Fibroblast of the aortic adventitia (primary cell): ENCODE measurements around the gene PTGIS. TPM values are rescaled to one million over a fixed set of nuclear protein-coding genes. Genes with fewer than 3 reads are reported as not detected.

ENCODE experiments used
- DNase-seq: peaks from one replicate; pipeline ENCODE4 v3.0.0-alpha.2; 2010; ENCODE audit warnings: low read depth
- H3K4me3 ChIP-seq: 2 replicates; pipeline ENCODE4 v1.5.1; 2011; ENCODE audit warnings: low read depth, mild to moderate bottlenecking, control low read depth, low read length, moderate library complexity
- total RNA-seq: library from RNA; depleted of rRNA; stranded (reverse); fragments of >200 nt; gene quantifications from 2 replicates; pipeline ENCODE4 v1.2.3, GENCODE V29; 2012; ENCODE audit warnings: low replicate concordance
- TF ChIP-seq, protein P1 (sequence below): IDR thresholded peaks from 2 replicates; pipeline ENCODE4 v1.5.1; 2011; ENCODE audit warnings: mild to moderate bottlenecking, low read length, control low read depth, inconsistent platforms; ENCODE audit not compliant: insufficient read depth

Gene PTGIS
- total RNA-seq, 1 donor: 1,011 TPM

DNA sequence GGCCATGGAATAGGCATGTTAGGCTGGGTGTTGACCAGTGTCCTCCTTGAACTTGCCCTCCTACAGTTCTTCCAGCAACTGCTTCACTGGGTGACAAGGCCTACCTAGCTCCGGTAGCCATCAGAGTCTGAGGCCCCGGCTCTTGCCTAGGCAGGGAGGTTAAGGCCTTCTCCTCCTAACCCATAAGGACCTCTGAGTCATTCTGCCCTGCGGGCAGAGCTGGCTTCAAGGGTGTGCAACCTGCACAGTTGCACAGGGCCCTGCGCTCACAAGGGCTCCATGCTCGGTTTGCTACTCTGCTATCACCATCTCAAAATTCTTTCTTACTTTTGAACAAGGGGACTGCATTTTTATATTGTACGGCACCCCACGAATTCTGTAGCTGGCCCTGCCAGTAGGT lies 103.4 kb downstream of the PTGIS start:
- TF ChIP-seq, protein P1, sequence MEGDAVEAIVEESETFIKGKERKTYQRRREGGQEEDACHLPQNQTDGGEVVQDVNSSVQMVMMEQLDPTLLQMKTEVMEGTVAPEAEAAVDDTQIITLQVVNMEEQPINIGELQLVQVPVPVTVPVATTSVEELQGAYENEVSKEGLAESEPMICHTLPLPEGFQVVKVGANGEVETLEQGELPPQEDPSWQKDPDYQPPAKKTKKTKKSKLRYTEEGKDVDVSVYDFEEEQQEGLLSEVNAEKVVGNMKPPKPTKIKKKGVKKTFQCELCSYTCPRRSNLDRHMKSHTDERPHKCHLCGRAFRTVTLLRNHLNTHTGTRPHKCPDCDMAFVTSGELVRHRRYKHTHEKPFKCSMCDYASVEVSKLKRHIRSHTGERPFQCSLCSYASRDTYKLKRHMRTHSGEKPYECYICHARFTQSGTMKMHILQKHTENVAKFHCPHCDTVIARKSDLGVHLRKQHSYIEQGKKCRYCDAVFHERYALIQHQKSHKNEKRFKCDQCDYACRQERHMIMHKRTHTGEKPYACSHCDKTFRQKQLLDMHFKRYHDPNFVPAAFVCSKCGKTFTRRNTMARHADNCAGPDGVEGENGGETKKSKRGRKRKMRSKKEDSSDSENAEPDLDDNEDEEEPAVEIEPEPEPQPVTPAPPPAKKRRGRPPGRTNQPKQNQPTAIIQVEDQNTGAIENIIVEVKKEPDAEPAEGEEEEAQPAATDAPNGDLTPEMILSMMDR: no peak
- no peak for DNase-seq
- no peak overlapping the region for H3K4me3 ChIP-seq

DNA sequence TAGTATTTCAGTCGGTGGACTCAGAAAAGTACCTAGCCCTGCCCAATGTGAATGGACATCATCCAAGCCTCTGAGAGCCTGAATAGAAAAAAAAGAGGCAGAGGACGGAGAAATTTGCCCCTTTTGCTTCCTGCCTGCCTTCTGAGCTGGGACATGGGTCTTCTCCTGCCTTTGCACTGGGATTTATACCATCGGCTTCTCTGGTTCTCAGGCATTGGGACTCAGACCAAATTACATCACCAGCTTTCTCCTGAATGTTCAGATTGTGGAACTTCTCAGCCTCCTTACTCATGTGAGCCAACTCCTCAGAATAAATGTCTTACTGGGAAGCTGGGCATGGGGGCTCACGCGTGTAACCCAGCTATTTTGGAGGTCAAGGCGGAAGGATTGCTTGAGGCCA lies 105.3 kb downstream of the PTGIS start:
- no peak for DNase-seq
- TF ChIP-seq, protein P1: no peak
- no peak overlapping the region for H3K4me3 ChIP-seq

DNA sequence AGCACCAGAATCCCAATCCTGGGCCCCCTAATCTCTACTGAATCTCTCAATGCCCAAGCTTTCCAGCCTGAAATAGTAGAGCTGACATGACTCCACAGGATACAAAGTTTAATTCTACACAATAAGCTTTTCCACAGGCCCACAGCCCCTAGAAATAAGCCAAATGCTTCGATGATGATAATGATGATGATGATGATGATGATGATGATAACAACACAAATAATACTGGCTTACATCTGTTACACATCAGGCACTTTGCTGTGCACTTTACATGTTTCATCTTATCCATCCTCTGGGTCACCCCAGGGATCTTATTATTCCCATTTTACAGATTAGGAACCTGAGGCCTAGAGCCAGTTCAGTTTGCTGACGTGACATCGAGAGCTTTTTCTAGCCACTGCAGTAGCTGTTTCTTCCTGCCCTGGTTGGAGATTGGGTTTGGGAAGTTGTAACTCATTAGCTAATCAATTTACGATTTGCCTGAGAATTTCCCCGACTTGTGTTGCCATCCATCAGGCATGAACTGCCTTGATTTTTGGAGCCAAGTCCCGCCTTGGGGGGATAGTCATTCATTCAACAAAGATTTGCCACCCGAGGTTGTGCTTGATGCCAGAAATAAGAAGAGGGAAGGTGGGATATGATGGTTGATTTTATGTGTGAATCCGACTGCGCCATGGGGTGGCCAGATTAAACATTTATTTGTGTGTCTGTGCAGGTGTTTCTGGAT lies 105.9 kb downstream of the PTGIS start:
- TF ChIP-seq, protein P1: no peak
- DNase-seq: no peak

DNA sequence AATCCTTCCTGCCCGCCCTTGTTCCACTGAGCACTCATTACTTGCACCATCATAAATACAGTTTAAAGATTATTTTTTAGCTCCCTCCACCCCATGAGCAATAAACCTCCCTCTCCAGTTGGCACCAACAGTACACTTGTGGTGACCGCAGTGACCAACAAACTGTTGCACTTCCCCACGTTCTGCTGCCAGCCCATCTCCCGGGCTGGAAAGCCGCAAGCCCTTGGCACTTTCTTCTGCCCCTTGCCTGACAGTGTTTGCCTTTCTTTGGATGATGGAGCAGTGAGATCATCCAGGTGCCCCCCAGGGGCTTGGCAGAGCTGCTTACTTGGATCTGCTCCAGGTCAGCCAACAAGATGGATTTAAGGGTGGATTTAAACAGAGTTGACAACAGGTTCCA lies 107.0 kb downstream of the PTGIS start:
- TF ChIP-seq, protein P1: no peak
- no peak overlapping the region for H3K4me3 ChIP-seq
- DNase-seq: peak; percentile 2

More for the DNA sequence above, 105.9 kb downstream of the PTGIS start:
- no peak overlapping the region for H3K4me3 ChIP-seq

DNA sequence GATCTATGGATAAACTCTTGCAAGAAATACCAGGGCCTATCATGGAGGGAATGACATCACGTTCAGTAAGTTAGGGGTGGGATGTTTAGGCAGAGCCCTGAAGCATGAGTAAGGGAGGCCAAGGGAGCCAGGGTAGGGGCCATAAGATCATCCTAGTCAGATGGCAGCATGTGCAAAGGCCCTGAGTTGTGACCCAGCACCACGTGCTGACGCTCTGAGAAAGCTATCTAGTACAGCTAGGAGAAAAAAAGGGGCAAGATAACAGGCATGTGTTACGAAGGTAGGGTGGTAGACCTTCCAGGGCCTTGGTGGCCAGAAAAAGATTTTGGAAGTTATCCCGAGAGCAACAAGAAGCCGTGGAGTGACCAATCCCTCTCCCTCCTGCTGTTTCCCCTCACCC lies 107.8 kb downstream of the PTGIS start:
- no peak overlapping the region for H3K4me3 ChIP-seq
- TF ChIP-seq, protein P1: no peak

DNA sequence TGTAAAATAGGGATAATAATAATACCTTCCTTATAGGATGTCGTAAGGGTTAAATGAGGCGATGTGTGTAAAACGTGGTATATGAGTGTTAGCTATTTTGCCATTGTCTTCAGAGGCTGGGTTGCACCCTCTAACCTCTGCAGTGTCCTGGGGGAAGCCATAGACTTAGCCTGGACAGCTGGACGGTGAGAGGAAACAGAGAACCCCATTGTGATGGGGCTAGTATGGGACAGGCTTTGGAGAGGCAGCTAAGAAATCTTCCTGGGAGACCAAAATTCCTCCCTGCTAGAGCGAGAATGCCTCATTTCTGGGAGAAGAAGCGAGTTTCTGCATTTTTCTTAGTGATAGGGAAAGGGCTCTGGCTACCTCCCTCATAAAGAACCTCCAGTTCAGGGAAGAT lies 108.3 kb downstream of the PTGIS start:
- no peak for DNase-seq
- TF ChIP-seq, protein P1: no peak
- H3K4me3 ChIP-seq: no peak overlapping the region

More for the DNA sequence above, 107.8 kb downstream of the PTGIS start:
- no peak for DNase-seq

DNA sequence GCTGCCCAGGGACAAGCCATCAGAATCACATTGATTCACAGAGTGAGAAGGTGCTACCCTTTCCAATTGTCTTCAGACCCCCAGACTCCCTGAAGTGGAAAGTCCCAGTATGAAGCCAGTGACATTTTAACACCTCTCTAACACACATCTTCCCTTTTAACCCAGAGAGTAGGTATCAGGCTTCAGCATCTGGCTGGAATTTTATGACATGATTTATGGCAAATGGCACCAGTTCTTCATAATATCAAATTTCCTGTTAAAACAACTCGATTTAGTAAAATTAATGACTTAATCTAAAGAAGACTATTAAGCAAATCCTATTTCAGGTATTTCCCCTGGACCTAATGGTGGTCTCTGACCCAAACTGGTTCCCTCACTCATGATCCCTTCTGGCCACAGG lies 110.5 kb downstream of the PTGIS start:
- no peak for DNase-seq
- H3K4me3 ChIP-seq: no peak overlapping the region
- TF ChIP-seq, protein P1: no peak
